HEK293 (cell line): ENCODE measurements around the gene FBLN2.
"Not testable (repeated sequence)": the region's sequence is repeated elsewhere in the genome, so short reads cannot be mapped to it uniquely, and the experiment has no call there.

ENCODE experiments used
- HOXA7 ChIP-seq: sonication (generic); formaldehyde crosslinking; IDR thresholded peaks from 2 replicates; pipeline ENCODE4 v1.8.1; 2022; ENCODE audit warnings: missing genetic modification reagents, borderline replicate concordance
- KLF9 ChIP-seq: fragments of 450-650 bp; formaldehyde crosslinking; IDR thresholded peaks from 2 replicates; pipeline ENCODE4 v1.5.1; 2016; ENCODE audit warnings: missing biosample characterization, missing genetic modification characterization, low read depth
- PBX3 ChIP-seq: sonication (generic); formaldehyde crosslinking; IDR thresholded peaks from 2 replicates; pipeline ENCODE4 v1.8.1; 2022; ENCODE audit warnings: mild to moderate bottlenecking, moderate library complexity, missing genetic modification reagents
- YY1 ChIP-seq: fragments of 450-650 bp; formaldehyde crosslinking; IDR thresholded peaks from 2 replicates; pipeline ENCODE4 v1.5.1; 2018; ENCODE audit warnings: missing biosample characterization, missing genetic modification characterization
- ZFP37 ChIP-seq: fragments of 450-650 bp; formaldehyde crosslinking; IDR thresholded peaks from 2 replicates; pipeline ENCODE4 v1.5.1; 2016; ENCODE audit warnings: missing biosample characterization, missing genetic modification characterization
- ZFP41 ChIP-seq: fragments of 450-650 bp; formaldehyde crosslinking; IDR thresholded peaks from 2 replicates; pipeline ENCODE4 v1.5.1; 2016; ENCODE audit warnings: missing biosample characterization, missing genetic modification characterization, borderline replicate concordance
- ZNF146 ChIP-seq: fragments of 450-650 bp; formaldehyde crosslinking; IDR thresholded peaks from 2 replicates; pipeline ENCODE4 v1.5.1; 2016; ENCODE audit warnings: missing biosample characterization, missing genetic modification characterization
- ZNF223 ChIP-seq: fragments of 450-650 bp; formaldehyde crosslinking; IDR thresholded peaks from 2 replicates; pipeline ENCODE4 v1.5.1; 2016; ENCODE audit warnings: missing biosample characterization, missing genetic modification characterization
- ZNF248 ChIP-seq: fragments of 450-650 bp; formaldehyde crosslinking; IDR thresholded peaks from 2 replicates; pipeline ENCODE4 v1.5.1; 2017; ENCODE audit warnings: missing biosample characterization, missing genetic modification characterization
- ZNF292 ChIP-seq: fragments of 450-650 bp; formaldehyde crosslinking; IDR thresholded peaks from 2 replicates; pipeline ENCODE4 v1.5.1; 2016; ENCODE audit warnings: low read depth, missing biosample characterization, missing genetic modification characterization, borderline replicate concordance
- ZNF335 ChIP-seq: fragments of 450-650 bp; formaldehyde crosslinking; conservative IDR thresholded peaks from 2 replicates; pipeline ENCODE4 v1.5.1; 2016; ENCODE audit warnings: missing biosample characterization, missing genetic modification characterization
- ZNF830 ChIP-seq: fragments of 450-650 bp; IDR thresholded peaks from 2 replicates; pipeline ENCODE4 v1.5.0; 2018; ENCODE audit warnings: missing biosample characterization, missing genetic modification characterization, low read depth, mild to moderate bottlenecking, moderate library complexity
- TF ChIP-seq, protein P1 (sequence below): fragments of 450-650 bp; formaldehyde crosslinking; IDR thresholded peaks from 2 replicates; pipeline ENCODE4 v1.5.1; 2016; ENCODE audit warnings: missing biosample characterization, missing genetic modification characterization
- TF ChIP-seq, protein P2 (sequence below): fragments of 450-650 bp; formaldehyde crosslinking; IDR thresholded peaks from 2 replicates; pipeline ENCODE4 v1.5.1; 2017; ENCODE audit warnings: missing biosample characterization, missing genetic modification characterization

GRCh38 chr3:13521749-13522148, 27.2 kb upstream of the FBLN2 start:
- TF ChIP-seq, protein P1, sequence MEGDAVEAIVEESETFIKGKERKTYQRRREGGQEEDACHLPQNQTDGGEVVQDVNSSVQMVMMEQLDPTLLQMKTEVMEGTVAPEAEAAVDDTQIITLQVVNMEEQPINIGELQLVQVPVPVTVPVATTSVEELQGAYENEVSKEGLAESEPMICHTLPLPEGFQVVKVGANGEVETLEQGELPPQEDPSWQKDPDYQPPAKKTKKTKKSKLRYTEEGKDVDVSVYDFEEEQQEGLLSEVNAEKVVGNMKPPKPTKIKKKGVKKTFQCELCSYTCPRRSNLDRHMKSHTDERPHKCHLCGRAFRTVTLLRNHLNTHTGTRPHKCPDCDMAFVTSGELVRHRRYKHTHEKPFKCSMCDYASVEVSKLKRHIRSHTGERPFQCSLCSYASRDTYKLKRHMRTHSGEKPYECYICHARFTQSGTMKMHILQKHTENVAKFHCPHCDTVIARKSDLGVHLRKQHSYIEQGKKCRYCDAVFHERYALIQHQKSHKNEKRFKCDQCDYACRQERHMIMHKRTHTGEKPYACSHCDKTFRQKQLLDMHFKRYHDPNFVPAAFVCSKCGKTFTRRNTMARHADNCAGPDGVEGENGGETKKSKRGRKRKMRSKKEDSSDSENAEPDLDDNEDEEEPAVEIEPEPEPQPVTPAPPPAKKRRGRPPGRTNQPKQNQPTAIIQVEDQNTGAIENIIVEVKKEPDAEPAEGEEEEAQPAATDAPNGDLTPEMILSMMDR = not testable (repeated sequence)
- not testable (repeated sequence) for TF ChIP-seq ZFP41; ZNF335 (tag by site-specific recombination); KLF9 (tag by site-specific recombination); ZFP37; PBX3 (CRISPR knock-in tag); HOXA7 (CRISPR knock-in tag); ZNF146; ZNF830 (tag by site-specific recombination); YY1; ZNF248 (tag by site-specific recombination); ZNF223 (tag by site-specific recombination); ZNF292 (tag by site-specific recombination)
- TF ChIP-seq, protein P2, sequence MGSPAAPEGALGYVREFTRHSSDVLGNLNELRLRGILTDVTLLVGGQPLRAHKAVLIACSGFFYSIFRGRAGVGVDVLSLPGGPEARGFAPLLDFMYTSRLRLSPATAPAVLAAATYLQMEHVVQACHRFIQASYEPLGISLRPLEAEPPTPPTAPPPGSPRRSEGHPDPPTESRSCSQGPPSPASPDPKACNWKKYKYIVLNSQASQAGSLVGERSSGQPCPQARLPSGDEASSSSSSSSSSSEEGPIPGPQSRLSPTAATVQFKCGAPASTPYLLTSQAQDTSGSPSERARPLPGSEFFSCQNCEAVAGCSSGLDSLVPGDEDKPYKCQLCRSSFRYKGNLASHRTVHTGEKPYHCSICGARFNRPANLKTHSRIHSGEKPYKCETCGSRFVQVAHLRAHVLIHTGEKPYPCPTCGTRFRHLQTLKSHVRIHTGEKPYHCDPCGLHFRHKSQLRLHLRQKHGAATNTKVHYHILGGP (tag by site-specific recombination) = not testable (repeated sequence)
